SW 1271 (cell line): Measurements from ENCODE around the gene ELP1.
"Not testable (repeated sequence)": the region's sequence is repeated elsewhere in the genome, so short reads cannot be mapped to it uniquely, and the experiment has no call there.

ENCODE experiments used
- DNase-seq, 2 experiments: peaks; one replicate each; lab custom pipeline; 2025; lab: John Stamatoyannopoulos, UW

The ELP1 gene

DNA sequence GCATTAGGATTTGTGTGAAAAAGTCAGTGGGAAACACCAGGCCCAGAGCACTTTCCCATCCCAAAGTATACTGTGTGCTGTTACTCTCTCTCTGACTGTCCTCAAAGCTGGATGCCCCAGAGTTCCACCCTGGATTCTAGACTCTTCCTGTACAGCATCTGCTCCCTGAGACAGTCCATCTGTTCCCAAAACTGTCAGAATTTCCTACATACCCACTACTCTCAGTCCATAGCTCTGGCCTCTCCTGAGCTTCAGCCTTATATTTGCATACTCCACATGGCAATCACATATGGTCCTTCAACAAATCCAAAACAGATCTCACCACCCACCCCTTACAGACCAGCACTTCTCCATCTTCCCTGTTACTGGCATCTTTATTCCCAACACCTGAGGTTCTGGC lies 9.5 kb downstream of the ELP1 start:
- DNase-seq = no peak

DNA sequence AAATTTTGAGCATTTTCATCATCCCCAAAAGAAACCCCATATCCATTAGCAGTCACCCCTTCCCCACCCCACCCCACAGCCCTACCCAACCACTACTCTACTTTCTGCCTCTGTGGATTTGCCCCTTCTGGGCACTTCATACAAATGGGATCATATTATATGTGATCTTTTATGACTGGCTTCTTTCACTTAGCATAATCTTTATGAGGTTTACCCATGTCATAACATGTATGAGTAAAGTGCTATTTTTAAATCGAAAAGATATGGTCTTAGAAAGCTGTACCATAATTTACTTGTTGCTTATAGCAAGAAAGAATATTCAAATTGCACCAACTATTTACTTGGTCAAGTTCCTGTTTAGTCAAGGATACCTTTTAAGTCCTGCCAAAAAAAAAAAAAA lies 12.7 kb downstream of the ELP1 start:
- no peak for DNase-seq

DNA sequence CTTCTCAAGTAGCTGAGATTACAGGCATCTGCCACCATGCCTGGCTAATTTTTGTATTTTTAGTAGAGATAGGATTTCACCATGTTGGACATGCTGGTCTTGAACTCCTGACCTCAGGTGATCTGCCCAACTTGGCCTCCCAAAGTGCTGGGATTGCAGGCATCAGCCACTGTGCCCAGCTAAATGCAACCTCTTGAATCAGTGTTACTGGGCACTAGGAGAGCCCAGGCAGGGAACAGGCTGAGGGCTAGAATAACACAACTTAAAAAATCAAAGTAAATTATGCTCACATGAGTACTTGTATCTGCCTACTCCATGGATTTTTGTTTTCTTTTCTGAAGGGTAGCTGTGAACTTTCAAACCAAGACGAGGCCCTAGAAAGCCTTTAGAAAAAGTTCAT lies 13.5 kb downstream of the ELP1 start:
- DNase-seq = not testable (repeated sequence)

DNA sequence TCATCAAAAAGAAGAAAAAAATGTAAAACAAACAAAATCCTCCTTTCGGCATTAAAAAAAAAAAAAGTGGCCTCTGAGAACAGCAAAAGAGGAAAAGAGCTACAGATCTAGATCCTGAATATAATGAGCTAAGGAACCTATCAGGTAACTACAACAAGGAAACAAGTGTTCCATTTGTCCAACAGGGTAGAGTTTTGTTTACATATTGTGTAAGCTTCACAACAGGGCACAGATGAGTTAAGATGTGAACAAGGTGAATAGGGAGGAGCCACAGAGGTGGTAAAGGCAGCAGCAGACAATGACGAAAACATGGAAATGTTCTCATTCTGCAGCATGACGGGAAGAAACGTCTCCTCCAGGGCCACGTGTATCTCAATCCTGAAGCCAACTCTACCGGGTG lies 14.4 kb downstream of the ELP1 start:
- DNase-seq = no peak

GRCh38 chr9:108913391-108913790 lies 20.5 kb downstream of the ELP1 start:
- no peak for DNase-seq

DNA sequence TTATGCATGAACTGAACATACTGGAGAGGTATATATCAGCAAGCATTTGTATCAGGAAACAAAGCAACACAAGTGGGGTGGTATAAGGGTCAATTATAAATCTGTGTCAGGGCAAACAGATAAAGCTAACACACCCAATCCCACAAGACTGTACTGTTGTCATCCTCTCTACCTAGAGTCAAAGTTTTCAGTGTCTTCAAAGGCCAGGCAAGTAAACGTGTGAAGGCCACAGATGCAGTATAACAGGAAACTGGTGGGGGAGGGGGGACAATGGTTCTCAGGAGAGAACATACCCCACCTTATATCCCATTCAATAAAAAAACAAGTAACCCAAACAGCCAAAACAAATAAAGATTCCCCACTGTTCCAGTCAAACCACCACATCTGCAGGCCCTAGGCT lies 22.1 kb downstream of the ELP1 start:
- no peak for DNase-seq

GRCh38 chr9:108910914-108911313 lies 23.0 kb downstream of the ELP1 start:
- no peak for DNase-seq

DNA sequence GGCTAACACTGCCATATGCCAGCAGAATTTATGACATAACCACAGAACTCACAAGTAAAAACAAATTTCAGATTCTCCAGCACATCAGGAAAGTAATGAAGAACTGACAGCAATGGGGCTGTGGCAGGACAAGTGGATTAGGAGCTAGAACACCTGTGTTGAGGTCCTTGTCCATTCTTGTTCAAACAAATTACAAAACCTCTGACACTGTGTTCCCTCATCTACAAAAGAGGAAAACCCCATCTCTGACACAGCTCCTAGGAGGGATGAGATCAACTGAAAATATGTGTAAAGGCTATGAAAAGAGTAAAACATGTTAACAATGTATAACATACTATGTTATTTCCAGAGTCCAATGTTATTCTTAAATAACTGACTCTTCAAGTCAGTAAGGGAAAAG lies 23.5 kb downstream of the ELP1 start:
- no peak for DNase-seq

DNA sequence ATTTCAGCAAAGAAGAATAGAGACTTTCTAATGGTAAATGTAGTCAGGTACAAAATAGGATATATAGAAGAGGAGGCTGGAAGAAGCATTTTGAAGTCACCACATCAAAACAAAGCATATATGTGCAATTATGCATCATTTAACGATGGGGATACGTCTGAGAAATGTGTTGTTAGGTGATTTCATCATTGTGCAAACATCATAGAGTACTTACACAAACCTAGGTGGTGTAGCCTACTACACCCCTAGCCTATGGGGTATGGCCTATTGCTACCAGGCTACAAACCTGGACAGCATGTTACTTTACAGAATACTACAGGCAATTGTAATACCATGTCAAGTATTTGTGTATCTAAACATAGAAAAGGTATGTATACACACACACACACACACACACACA lies 28.4 kb downstream of the ELP1 start:
- DNase-seq = no peak

DNA sequence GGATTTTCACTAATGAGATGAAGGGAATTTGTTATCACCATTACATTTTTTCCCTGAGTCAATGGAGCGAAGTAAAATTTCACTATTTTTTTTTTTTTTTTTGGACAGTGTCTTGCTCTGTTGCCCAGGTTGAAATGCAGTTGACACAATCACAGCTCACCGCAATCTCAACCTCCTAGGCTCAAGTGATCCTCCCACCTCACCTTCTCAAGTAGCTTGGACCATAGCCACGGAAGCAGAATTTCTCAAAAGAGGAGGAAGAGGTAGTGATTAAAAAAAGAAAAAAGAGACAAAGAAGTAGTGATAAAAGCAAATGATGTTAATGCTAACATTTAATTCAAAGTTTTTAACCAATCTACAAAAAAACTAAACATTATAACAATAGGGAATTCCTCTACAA lies 29.8 kb downstream of the ELP1 start:
- DNase-seq = no peak

GRCh38 chr9:108903420-108904103 lies 30.4 kb downstream of the ELP1 start:
- DNase-seq = no peak

DNA sequence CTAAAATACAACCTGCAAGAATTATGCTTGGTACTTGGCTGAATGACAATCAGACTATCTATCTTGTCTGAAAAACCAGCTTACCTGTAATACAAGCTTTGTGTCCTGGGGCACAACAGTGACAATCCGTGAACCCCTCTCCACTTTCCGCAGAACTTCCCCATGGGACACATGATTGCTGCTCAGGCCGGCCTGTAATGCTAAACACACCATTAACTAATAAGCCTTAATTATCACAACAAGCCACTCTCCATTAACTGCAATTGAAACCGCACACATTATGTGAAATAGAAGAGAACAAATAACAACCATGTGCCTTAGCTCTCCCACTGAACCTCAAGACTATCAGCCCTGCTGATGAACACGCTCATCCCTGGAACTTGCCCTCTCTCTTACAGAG lies 33.7 kb downstream of the ELP1 start:
- no peak for DNase-seq

- DNase-seq = not testable (repeated sequence)
Measured at GRCh38 chr9:108899023-108899695, 34.8 kb downstream of the ELP1 start.

DNA sequence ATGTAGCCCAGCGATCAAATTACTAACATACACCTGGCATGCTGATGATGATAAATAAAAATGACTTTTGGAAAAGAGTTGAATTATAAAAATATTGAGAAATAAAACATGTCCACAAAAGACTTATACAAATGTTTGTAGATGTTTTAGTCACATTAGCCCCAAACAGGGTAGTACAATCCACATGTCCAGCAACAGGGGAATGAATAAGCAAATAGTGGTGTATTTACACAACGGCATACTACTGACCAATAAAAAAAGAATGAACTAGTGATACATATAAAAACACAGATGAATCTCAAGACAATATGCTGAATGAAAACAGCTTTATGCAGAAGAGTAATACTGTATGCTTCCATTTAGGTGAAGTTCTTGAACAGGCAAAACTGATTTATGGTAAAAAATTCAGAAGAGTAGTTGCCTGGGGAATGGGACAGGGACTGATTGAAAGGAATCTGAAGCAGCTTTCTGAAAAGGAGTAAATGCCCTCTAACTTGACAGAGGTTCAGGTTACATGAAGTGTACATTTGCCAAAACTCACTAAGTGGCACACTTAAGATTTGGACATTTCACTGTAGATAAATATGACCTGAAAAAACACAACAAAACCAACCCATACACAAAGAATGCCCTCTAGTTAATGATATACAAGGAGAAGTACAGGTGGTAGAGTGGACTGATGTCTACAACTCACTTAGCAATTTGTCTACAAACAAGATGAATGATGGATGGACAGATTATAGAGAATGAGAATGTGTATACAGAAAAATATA lies 36.4 kb downstream of the ELP1 start:
- no peak for DNase-seq

GRCh38 chr9:108894225-108894997 lies 39.5 kb downstream of the ELP1 start:
- no peak for DNase-seq

GRCh38 chr9:108889649-108890067 lies 44.3 kb downstream of the ELP1 start:
- peak in 1 of 2 experiments; percentile 49 for DNase-seq

GRCh38 chr9:108886594-108887271 lies 47.2 kb downstream of the ELP1 start:
- not testable (repeated sequence) for DNase-seq

DNA sequence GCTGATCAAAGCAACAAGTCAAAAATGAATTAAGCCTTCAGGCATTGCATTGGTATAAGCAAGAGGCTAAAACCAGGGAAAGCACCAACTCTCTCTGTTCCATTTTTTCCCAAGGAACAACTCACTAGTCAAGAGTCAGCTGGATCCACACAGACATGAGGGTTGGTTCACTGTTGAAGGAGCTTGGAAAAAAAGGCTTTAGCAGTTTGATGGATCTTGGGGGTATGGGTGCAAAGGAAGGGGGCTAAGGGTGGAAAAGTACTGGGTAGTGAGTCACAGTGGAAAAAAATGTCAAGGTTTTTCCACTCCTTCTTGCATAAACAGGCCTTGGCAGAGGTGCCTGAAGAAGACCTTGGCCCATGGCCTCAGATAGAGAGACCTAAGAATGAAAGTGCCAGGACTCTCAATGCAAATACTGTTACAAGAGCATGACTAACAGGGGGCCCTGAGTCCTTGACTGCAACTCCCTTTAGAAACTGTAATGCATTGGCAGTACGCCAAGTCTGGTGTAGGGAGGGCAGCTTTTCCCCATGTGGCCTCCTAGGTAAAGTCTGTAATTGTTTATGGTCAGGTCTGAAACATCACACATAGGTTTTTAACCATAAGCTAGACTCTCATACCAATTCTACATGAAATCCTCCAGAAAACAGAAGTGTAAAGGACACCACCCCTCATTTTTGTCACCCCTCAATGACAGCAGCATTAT lies 48.1 kb downstream of the ELP1 start:
- peak in 1 of 2 experiments; percentile 33 for DNase-seq

DNA sequence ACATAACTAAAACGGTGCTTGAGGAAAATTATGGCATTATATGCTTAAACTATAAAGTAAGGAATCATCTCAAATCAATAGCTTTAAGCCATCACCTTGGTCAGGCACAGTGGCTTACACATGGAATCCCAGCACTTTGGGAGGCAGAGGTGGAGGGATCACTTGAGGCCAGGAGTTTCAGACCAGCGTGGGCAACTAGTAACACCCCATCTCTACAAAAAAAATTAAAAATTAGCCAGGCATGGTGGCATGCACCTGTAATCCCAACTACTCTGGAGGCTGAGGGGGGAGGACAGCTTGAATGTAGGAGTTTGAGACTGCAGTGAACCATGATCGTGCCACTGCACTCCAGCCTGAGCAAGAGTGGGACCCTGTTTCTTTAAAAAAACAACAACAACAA lies 49.2 kb downstream of the ELP1 start:
- no peak for DNase-seq

- no peak for DNase-seq
Measured at GRCh38 chr9:108883085-108883484, 50.8 kb downstream of the ELP1 start.
